Neural cell (in vitro differentiated cells): ENCODE data around the gene ZNF593.

ENCODE experiments used
- CTCF ChIP-seq: fragments of 450-650 bp; IDR thresholded peaks from 2 replicates; pipeline ENCODE4 v1.5.1; 2014; ENCODE audit warnings: antibody characterized with exemption, mild to moderate bottlenecking, moderate library complexity; ENCODE audit not compliant: poor library complexity, severe bottlenecking
- POLR2AphosphoS5 ChIP-seq: IDR thresholded peaks from 2 replicates; pipeline ENCODE4 v1.6.1; 2012
- SMC3 ChIP-seq: fragments of 450-650 bp; conservative IDR thresholded peaks from 2 replicates; pipeline ENCODE4 v1.6.1; 2014; ENCODE audit warnings: antibody characterized with exemption, mild to moderate bottlenecking, moderate library complexity; ENCODE audit not compliant: poor library complexity

GRCh38 chr1:26182383-26182696, 12.6 kb downstream of the ZNF593 start:
- TF ChIP-seq CTCF (no peak), POLR2AphosphoS5 (no peak), SMC3 (no peak)
